GM19452 (cell line): ENCODE measurements around the gene PACS2.

ENCODE experiments used
- ATAC-seq: cut with Tn5 transposase; IDR thresholded peaks from one replicate; pipeline ENCODE4 v1.9.1; 2021; ENCODE audit not compliant: unreplicated experiment

The PACS2 gene

GRCh38 chr14:105419195-105420091, 104.9 kb downstream of the PACS2 start, which contains the start of gene MTA1:
TSS of gene MTA1 (plus strand) at chr14:105419827. CDS start at chr14:105420036, 209 bp downstream.
- ATAC-seq = no peak

- no peak for ATAC-seq
Measured at GRCh38 chr14:105420101-105420973, 105.8 kb downstream of the PACS2 start.

GRCh38 chr14:105420974-105421674, 106.6 kb downstream of the PACS2 start:
- no peak for ATAC-seq

- ATAC-seq = no peak
Measured at GRCh38 chr14:105421723-105422615, 107.4 kb downstream of the PACS2 start.

GRCh38 chr14:105422695-105423487, 108.3 kb downstream of the PACS2 start:
- no peak for ATAC-seq

- no peak for ATAC-seq
Measured at GRCh38 chr14:105423488-105424195, 109.1 kb downstream of the PACS2 start.

GRCh38 chr14:105424861-105425260, 110.3 kb downstream of the PACS2 start:
- no peak for ATAC-seq

GRCh38 chr14:105425823-105426247, 111.3 kb downstream of the PACS2 start:
- ATAC-seq = no peak

GRCh38 chr14:105426416-105427130, 112.0 kb downstream of the PACS2 start:
- no peak for ATAC-seq

- ATAC-seq = no peak
Measured at GRCh38 chr14:105427412-105427811, 112.9 kb downstream of the PACS2 start.

GRCh38 chr14:105427936-105428485, 113.5 kb downstream of the PACS2 start:
- no peak for ATAC-seq

GRCh38 chr14:105430042-105430441, 115.5 kb downstream of the PACS2 start:
- no peak for ATAC-seq

GRCh38 chr14:105430565-105430964, 116.0 kb downstream of the PACS2 start:
- no peak for ATAC-seq

- no peak for ATAC-seq
Measured at GRCh38 chr14:105431256-105431655, 116.7 kb downstream of the PACS2 start.

GRCh38 chr14:105432657-105433056, 118.1 kb downstream of the PACS2 start:
- ATAC-seq = no peak

GRCh38 chr14:105433161-105433605, 118.6 kb downstream of the PACS2 start:
- no peak for ATAC-seq

- no peak for ATAC-seq
Measured at GRCh38 chr14:105436402-105436801, 121.9 kb downstream of the PACS2 start.
